Esophagus squamous epithelium (tissue), 5 donors: ENCODE results near the gene TMEM14A. TPM values are rescaled to one million over a fixed set of nuclear protein-coding genes. Genes with fewer than 3 reads are reported as not detected.

Experiments used
- DNase-seq: peaks from one replicate; lab custom pipeline; 2025; lab: John Stamatoyannopoulos, UW
- H3K27ac ChIP-seq, 4 donors: fragments of 200-600 bp; sonication (generic); one replicate each; pipeline ENCODE4 v1.5.1; 2016 to 2019; ENCODE audit warnings: mild to moderate bottlenecking in 1 of 4
- H3K27me3 ChIP-seq, 4 donors: fragments of 200-600 bp; sonication (generic); 1 replicate in 3 of 4; 2 replicates in 1 of 4; pipeline versions ENCODE4 v1.5.1 to v1.6.0; 2017 to 2021; ENCODE audit warnings: antibody characterized with exemption in 1 of 4
- H3K36me3 ChIP-seq, 3 donors: fragments of 200-600 bp; sonication (generic); one replicate each; pipeline ENCODE4 v1.5.1; 2016 to 2019
- H3K4me1 ChIP-seq, 3 donors: fragments of 200-600 bp; sonication (generic); one replicate each; pipeline ENCODE4 v1.5.1; 2017 to 2019
- H3K4me3 ChIP-seq, 4 donors: fragments of 200-600 bp; sonication (generic); 1 replicate in 3 of 4; 2 replicates in 1 of 4; pipeline ENCODE4 v1.5.1; 2016 to 2019; ENCODE audit warnings: mild to moderate bottlenecking in 2 of 4, moderate library complexity in 1 of 4
- H3K9me3 ChIP-seq, 3 donors: fragments of 200-600 bp; sonication (generic); one replicate each; pipeline ENCODE4 v1.5.1; 2016 to 2019
- POLR2A ChIP-seq, 4 donors: fragments of 450-650 bp; IDR thresholded peaks; one replicate each; pipeline ENCODE4 v1.6.1; 2017; ENCODE audit warnings: antibody characterized with exemption in 4 of 4, mild to moderate bottlenecking in 4 of 4, moderate library complexity in 3 of 4
- WGBS, 2 donors: methylation state at CpG; one replicate each; pipeline ENCODE4 v1.1.5; 2018; 5-methylcytosine and 5-hydroxymethylcytosine counted together
- intact Hi-C: fragments of 100-400 bp; cut with DNase I; formaldehyde crosslinking; loops from one replicate; pipeline ENCODE4 v1.15.0; 2022
- total RNA-seq, 4 donors: library from RNA; depleted of rRNA; stranded (reverse); fragments of >200 nt; gene quantifications; one replicate each; pipeline ENCODE4 v1.1.0, GENCODE V29; 2016
- TF ChIP-seq, protein P1 (sequence below), 6 experiments: fragments of 450-650 bp in 4 of 6; fragments of 200-600 bp in 2 of 6; sonication (generic) in 2 of 6; IDR thresholded peaks; one replicate each; pipeline ENCODE4 v1.5.1; 2016 to 2019; ENCODE audit warnings: antibody characterized with exemption in 6 of 6, mild to moderate bottlenecking in 4 of 6, moderate library complexity in 4 of 6
- donor health status: DM: yes; HTN: yes; CAD: no.

Gene TMEM14A
- total RNA-seq, 4 donors from 2014 or later = 38.1 to 102 (median 51.3) TPM

DNA sequence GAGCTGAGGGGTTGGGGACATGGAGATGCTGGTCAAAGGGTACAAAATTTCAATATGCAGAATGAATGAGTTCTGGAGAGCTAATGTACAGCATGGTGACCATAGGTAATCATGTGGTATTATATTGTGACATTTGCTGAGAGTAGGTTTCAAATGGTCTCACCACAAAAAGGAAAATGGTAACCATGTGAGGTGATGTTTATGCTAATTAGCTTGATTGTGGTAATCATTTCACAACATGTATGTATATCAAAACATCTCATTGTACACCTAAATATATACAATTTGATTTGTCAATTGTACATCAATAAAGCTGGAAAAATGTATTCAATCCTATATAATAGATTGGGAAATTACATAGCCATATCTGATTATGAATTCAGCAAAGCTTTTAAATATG lies 29.5 kb upstream of the TMEM14A start:
- peaks cover 0 to 32% (median 0%) of the 10 kb centered on the region in 4 donors for H3K27me3 ChIP-seq
- no peak overlapping the region for H3K27ac ChIP-seq
- DNase-seq = no peak
- no peaks in the 10 kb centered on the region for H3K9me3 ChIP-seq
- TF ChIP-seq POLR2A (IDR thresholded peaks at IDR 0.05) = no peak
- TF ChIP-seq, protein P1, sequence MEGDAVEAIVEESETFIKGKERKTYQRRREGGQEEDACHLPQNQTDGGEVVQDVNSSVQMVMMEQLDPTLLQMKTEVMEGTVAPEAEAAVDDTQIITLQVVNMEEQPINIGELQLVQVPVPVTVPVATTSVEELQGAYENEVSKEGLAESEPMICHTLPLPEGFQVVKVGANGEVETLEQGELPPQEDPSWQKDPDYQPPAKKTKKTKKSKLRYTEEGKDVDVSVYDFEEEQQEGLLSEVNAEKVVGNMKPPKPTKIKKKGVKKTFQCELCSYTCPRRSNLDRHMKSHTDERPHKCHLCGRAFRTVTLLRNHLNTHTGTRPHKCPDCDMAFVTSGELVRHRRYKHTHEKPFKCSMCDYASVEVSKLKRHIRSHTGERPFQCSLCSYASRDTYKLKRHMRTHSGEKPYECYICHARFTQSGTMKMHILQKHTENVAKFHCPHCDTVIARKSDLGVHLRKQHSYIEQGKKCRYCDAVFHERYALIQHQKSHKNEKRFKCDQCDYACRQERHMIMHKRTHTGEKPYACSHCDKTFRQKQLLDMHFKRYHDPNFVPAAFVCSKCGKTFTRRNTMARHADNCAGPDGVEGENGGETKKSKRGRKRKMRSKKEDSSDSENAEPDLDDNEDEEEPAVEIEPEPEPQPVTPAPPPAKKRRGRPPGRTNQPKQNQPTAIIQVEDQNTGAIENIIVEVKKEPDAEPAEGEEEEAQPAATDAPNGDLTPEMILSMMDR (IDR thresholded peaks at IDR 0.05) = no peak
- no peak overlapping the region for H3K4me3 ChIP-seq
- no peaks in the 10 kb centered on the region for H3K36me3 ChIP-seq
- H3K4me1 ChIP-seq = peaks cover 0 to 5% (median 0%) of the 10 kb centered on the region in 3 donors
- intact Hi-C loops = no loop called here

DNA sequence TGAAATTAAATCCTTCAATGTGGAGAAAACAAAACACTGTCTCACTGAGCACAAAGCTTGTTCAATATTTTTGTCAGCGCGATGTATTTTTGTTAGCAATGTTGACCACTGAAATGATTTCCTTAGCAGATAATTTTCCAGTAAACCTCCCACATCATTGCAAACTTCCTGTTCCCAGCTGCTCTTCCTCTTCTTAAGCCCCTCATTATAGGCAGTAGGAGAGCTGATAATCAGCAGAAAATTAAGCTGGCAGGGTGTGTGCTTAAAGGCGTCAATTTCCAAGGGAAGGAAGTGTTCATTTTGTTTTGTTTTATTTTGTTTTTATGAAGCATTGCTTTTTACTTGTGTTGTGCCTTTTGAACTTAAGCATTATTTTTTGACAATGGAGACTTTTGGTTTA lies 29.1 kb upstream of the TMEM14A start:
- WGBS, 2 donors = 41 to 71% methylated on average over 3 of the region's 3 CpGs
- peaks cover 0 to 32% (median 0%) of the 10 kb centered on the region in 4 donors for H3K27me3 ChIP-seq
- intact Hi-C loops = no loop called here
- no peaks in the 10 kb centered on the region for H3K36me3 ChIP-seq
- no peak overlapping the region for H3K27ac ChIP-seq
- TF ChIP-seq, protein P1 (IDR thresholded peaks at IDR 0.05) = no peak
- no peak for TF ChIP-seq POLR2A (IDR thresholded peaks at IDR 0.05)
- DNase-seq = no peak
- H3K9me3 ChIP-seq = no peaks in the 10 kb centered on the region
- H3K4me1 ChIP-seq = peaks cover 0 to 5% (median 0%) of the 10 kb centered on the region in 3 donors
- no peak overlapping the region for H3K4me3 ChIP-seq

DNA sequence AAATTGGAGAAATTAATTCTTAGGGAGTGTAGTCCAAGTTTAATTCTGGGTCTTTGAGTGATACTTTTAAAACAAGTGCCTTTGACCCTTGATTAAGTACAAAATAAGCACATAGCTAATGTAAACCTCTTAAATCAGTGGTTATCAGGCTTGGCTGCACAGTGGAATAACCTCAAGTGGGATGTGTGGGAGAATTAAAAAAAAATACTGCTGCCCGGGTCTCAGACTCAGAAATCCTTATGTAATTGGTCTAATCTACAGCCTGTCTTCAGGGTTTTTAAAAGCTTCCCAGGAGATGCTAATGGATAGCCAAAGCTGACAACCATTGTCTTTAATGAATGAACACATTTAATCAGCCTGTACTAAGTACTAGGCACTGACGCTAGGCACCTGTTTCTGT lies 28.5 kb upstream of the TMEM14A start:
- no peaks in the 10 kb centered on the region for H3K9me3 ChIP-seq
- H3K4me1 ChIP-seq = peaks cover 0 to 5% (median 0%) of the 10 kb centered on the region in 3 donors
- 72 to 86% methylated on average over 2 of the region's 2 CpGs for WGBS, 2 donors
- no peak for TF ChIP-seq POLR2A (IDR thresholded peaks at IDR 0.05)
- TF ChIP-seq, protein P1 (IDR thresholded peaks at IDR 0.05) = no peak
- no peak for DNase-seq
- H3K4me3 ChIP-seq = no peak overlapping the region
- no peaks in the 10 kb centered on the region for H3K36me3 ChIP-seq
- no peak overlapping the region for H3K27ac ChIP-seq
- H3K27me3 ChIP-seq = peaks cover 0 to 36% (median 0%) of the 10 kb centered on the region in 4 donors
- intact Hi-C loops = no loop called here

DNA sequence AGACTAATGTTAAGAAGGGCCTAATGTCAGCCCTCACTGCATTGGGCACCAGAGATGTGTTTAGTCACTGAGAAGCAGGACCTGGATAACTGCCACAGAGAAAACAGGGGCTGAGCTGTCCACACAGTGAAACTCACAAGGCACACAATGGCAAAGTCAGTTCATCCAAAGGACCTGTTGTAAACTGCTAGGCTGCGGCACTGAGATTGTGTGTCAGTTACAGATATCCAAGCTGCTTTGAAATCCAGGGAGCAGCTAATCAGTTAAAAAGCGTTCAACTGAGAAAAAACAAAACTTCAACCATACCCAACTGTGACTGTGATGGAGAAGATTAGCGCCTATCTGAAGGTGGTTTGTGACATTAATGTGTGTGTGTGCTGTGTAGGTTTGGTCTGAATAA lies 27.8 kb upstream of the TMEM14A start:
- Histone ChIP-seq H3K4me3 (no peak overlapping the region), H3K27ac (no peak overlapping the region), H3K27me3 (peaks cover 0 to 37% (median 0%) of the 10 kb centered on the region in 4 donors), H3K9me3 (no peaks in the 10 kb centered on the region), H3K4me1 (peaks cover 0 to 5% (median 0%) of the 10 kb centered on the region in 3 donors), H3K36me3 (no peaks in the 10 kb centered on the region)
- TF ChIP-seq, protein P1 (IDR thresholded peaks at IDR 0.05) = no peak
- TF ChIP-seq POLR2A (IDR thresholded peaks at IDR 0.05) = no peak
- intact Hi-C loops = no loop called here
- WGBS, 2 donors = 77 to 93% methylated on average over 3 of the region's 3 CpGs
- DNase-seq = no peak

DNA sequence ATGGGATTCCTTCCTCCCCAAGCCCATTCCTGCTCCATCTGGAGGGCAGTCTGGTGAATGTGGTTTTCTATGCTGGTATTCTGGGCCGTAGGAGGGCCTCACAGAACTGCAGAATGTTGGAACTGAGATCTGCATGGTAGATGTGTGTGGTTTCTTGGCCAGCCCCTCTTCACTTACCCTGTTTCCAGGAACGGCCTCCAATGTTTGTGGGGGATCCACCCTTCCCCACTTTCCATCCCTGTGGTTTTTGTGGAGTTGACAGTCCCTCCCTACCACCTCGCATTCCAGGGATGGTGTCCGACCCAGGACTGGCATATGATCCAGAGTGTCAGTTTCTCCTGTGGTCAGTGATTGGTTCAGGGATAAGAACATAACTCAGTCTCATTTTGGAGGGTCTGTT lies 26.7 kb upstream of the TMEM14A start:
- Histone ChIP-seq H3K27ac (no peak overlapping the region), H3K36me3 (no peaks in the 10 kb centered on the region), H3K9me3 (no peaks in the 10 kb centered on the region), H3K4me3 (no peak overlapping the region), H3K4me1 (peaks cover 0 to 5% (median 0%) of the 10 kb centered on the region in 3 donors), H3K27me3 (peaks cover 0 to 37% (median 0%) of the 10 kb centered on the region in 4 donors)
- WGBS, 2 donors = 75 to 77% methylated on average over 4 of the region's 4 CpGs
- intact Hi-C loops = no loop called here
- no peak for DNase-seq
- TF ChIP-seq, protein P1 (IDR thresholded peaks at IDR 0.05) = no peak
- no peak for TF ChIP-seq POLR2A (IDR thresholded peaks at IDR 0.05)
